ENCODE data around the gene RRP1. TPM values are rescaled to one million over a fixed set of nuclear protein-coding genes. Genes with fewer than 3 reads are reported as not detected.

Gene RRP1
- total RNA-seq, 1 experiment from 2014 or later: 76.7 TPM

GRCh38 chr21:43806017-43806710, 16.8 kb downstream of the RRP1 start:
- Histone ChIP-seq H4K20me1 (ENCODE audit: control insufficient read depth, insufficient read depth, insufficient read length) (no peaks in the 10 kb centered on the region), H3K79me2 (ENCODE audit: insufficient read depth, low read length) (no peaks in the 10 kb centered on the region), H3K4ac (ENCODE audit: low read depth, low read length) (no peak overlapping the region), H3K23me2 (ENCODE audit: insufficient read length, low read depth, low read length, poor library complexity, severe bottlenecking) (no peaks in the 10 kb centered on the region), H3K18ac (ENCODE audit: insufficient read length, low read depth, low read length) (no peak overlapping the region), H2AFZ (ENCODE audit: low read length) (no peak overlapping the region), H2BK5ac (ENCODE audit: insufficient read length, low read length) (no peak overlapping the region), H4K91ac (ENCODE audit: insufficient read length, low read depth, low read length) (no peak overlapping the region), H3K9me3 (ENCODE audit: control insufficient read depth, low read depth, low read length) (no peaks in the 10 kb centered on the region), H3K4me2 (ENCODE audit: insufficient read depth, insufficient read length, low read length) (no peak overlapping the region), H2BK15ac (ENCODE audit: low read depth, low read length) (no peak overlapping the region), H4K5ac (ENCODE audit: insufficient read length, low read depth, low read length) (no peak overlapping the region), H3K9ac (ENCODE audit: extremely low read depth, insufficient read length, low read length) (no peak overlapping the region), H2BK12ac (ENCODE audit: insufficient read length, low read depth, low read length) (no peak overlapping the region), H3K56ac (ENCODE audit: insufficient read length, low read depth, low read length) (no peak overlapping the region), H3K79me1 (ENCODE audit: insufficient read depth, low read depth, low read length, poor library complexity, severe bottlenecking) (no peaks in the 10 kb centered on the region), H3K27ac (ENCODE audit: insufficient read length, low read depth, low read length) (no peak overlapping the region), H3T11ph (ENCODE audit: low read length) (no peak overlapping the region), H3K14ac (ENCODE audit: insufficient read depth, low read length) (no peak overlapping the region), H2AK5ac (ENCODE audit: insufficient read length, low read length) (no peak overlapping the region), H2BK120ac (ENCODE audit: low read depth, low read length, poor library complexity, severe bottlenecking) (no peak overlapping the region), H3K27me3 (ENCODE audit: insufficient read depth, low read length) (no peaks in the 10 kb centered on the region), H4K8ac (replicated peaks; ENCODE audit: insufficient read length, low read depth, low read length) (no peak overlapping the region), H2BK20ac (ENCODE audit: low read depth, low read length, poor library complexity, severe bottlenecking) (no peak overlapping the region), H3K4me1 (ENCODE audit: insufficient read depth, low read length) (no peaks in the 10 kb centered on the region), H3K23ac (ENCODE audit: insufficient read length, low read depth, low read length) (no peak overlapping the region)
- Mint-ChIP-seq H3K4me1 (peaks cover 0 to 2% of the 10 kb centered on the region in 2 experiments; a peak in 1 of 4 replicates), H3K27me3 (ENCODE audit: low read depth) (no peaks in the 10 kb centered on the region), H3K27ac (peak overlapping the region in 2 of 3 experiments; percentile 7 to 34; a peak in 3 of 7 replicates), H3K9me3 (no peaks in the 10 kb centered on the region), H3K36me3 (ENCODE audit: insufficient read depth in 1 of 3, low read depth in 3 of 3) (peaks cover 23 to 42% (median 39%) of the 10 kb centered on the region in 3 experiments; a peak in 6 of 7 replicates), H3K4me3 (no peak overlapping the region)
- TF ChIP-seq CTCF (conservative IDR thresholded peaks at IDR 0.05): no peak
- WGBS (ENCODE audit: extremely low coverage, insufficient read length, low lambda C conversion rate): no CpG with 5 or more reads among the region's 21 CpGs
- no peak for DNase-seq

Measured in H9 (cell line).